ENCODE data around the gene TRMT61A. TPM values are rescaled to one million over a fixed set of nuclear protein-coding genes. Genes with fewer than 3 reads are reported as not detected.
A peak's percentile ranks its signal among the peaks of the same experiment; 100 is the strongest.

TRMT61A gene
- total and polyA plus RNA-seq, 2 donors from 2014 or later = 11.9 to 16.0 TPM

DNA sequence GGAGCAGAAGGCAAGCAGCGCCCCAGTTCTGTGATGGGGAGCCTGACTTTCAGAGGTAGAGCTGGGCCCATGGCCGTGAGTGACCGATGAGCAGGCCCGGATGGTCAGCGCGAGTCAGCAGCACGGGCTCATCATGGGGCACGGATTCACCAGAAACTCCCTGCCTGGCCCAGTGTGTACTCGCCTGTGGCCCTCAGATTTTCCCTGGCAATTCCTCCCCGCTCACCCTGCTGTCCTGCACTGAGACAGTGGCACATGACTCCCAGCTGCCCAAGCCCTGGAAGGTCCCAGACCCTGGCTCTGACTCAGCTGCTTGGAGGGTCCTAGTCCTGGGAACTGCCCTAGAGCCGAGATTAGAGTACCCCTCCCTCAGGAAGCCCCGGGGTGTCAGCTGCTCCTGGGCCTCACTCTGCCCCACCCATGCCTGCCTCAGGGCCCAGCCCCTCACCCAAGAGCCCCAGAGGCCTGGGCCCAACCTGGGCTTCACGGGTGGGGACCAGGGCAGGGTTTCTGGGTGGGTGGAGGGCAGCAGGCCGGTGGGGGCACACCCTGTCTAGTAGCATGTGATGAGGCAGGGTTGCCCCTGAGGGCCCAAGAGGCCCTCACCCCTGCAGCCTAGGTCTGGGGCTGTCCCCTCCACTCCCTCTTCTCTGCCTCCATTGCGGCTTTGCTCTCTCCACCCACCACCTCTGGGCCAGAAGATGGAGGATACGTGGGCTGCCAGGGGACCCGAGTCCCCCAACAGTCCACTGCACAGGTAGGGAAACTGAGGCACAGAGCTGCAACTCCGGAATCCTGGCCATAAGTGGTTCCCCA lies 8.4 kb downstream of the TRMT61A start:
- DNase-seq = peak in 1 of 5 donors; percentile 63

DNA sequence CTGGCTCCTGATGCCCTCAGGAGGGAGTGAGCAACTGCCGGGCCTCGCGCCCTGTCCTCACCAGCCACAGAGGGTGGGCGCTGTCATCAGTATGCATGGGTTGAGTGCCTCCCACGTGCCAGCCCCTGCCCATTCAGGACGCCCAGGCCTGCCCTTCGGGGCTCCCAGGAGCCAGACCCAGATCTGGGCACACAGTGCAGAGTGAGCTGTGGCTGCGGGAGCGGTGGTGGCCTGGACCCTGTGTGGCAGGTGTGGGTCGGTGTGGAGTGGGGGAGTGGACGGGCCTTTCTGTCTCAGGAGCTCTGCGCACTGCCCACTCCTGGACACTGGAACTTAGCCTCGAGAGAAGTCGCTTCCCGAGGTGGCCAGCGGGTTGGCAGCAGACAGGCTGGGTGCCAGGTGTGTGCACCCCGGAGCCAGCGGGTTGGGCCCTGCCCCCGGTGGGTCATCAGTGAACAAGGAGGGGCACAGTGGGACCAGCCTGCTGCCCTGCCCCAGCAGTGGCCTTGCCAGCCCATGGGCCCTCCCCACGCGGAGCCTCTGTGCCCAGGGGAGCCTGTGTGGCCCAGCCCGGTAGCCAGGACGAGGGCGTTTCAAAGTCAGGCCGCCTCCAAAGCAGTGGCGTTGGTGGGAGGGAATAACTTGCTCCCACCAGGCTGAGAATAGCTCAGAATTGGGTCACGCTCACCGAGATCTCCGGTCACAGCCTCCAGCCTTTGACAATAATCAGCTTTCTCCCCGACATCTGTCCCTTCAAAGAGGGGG lies 9.5 kb downstream of the TRMT61A start:
- FAIRE-seq (no peak), DNase-seq (peak in 1 of 5 donors; percentile 83)
- TF ChIP-seq, protein P1, sequence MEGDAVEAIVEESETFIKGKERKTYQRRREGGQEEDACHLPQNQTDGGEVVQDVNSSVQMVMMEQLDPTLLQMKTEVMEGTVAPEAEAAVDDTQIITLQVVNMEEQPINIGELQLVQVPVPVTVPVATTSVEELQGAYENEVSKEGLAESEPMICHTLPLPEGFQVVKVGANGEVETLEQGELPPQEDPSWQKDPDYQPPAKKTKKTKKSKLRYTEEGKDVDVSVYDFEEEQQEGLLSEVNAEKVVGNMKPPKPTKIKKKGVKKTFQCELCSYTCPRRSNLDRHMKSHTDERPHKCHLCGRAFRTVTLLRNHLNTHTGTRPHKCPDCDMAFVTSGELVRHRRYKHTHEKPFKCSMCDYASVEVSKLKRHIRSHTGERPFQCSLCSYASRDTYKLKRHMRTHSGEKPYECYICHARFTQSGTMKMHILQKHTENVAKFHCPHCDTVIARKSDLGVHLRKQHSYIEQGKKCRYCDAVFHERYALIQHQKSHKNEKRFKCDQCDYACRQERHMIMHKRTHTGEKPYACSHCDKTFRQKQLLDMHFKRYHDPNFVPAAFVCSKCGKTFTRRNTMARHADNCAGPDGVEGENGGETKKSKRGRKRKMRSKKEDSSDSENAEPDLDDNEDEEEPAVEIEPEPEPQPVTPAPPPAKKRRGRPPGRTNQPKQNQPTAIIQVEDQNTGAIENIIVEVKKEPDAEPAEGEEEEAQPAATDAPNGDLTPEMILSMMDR (IDR thresholded peaks at IDR 0.05; ENCODE audit: borderline replicate concordance, extremely low read depth, insufficient read depth) = no peak
- intact Hi-C loops (cut with DNase I) = no loop called here
- H3K4me3 ChIP-seq (ENCODE audit: low read length in 3 of 3) = no peak overlapping the region
- peaks cover 0 to 11% (median 0%) of the 10 kb centered on the region in 3 donors for H3K4me1 ChIP-seq (ENCODE audit: control insufficient read depth in 2 of 3, insufficient read depth in 2 of 3, low read depth in 1 of 3, low read length in 3 of 3)
- H3K36me3 ChIP-seq (ENCODE audit: control insufficient read depth in 2 of 3, insufficient read depth in 3 of 3, low read length in 3 of 3) = no peaks in the 10 kb centered on the region
- H3K9me3 ChIP-seq (ENCODE audit: control insufficient read depth in 2 of 3, insufficient read depth in 1 of 3, low read length in 3 of 3) = no peaks in the 10 kb centered on the region
- no peaks in the 10 kb centered on the region for H3K27me3 ChIP-seq (ENCODE audit: control insufficient read depth, insufficient read depth, low read length)
- H3K27ac ChIP-seq (ENCODE audit: low read depth in 2 of 2, low read length in 2 of 2) = peak overlapping the region in 1 of 2 donors; percentile 63
- H3K9ac ChIP-seq (ENCODE audit: low read length in 3 of 3) = peak overlapping the region in 1 of 3 donors; percentile 26

More for the DNA sequence above, 8.4 kb downstream of the TRMT61A start:
- TF ChIP-seq, protein P1 (IDR thresholded peaks at IDR 0.05; ENCODE audit: borderline replicate concordance, extremely low read depth, insufficient read depth) = no peak
- intact Hi-C loops (cut with DNase I) = no loop called here
- H3K4me1 ChIP-seq (ENCODE audit: control insufficient read depth in 2 of 3, insufficient read depth in 2 of 3, low read depth in 1 of 3, low read length in 3 of 3) = peaks cover 0 to 8% (median 0%) of the 10 kb centered on the region in 3 donors
- H3K9me3 ChIP-seq (ENCODE audit: control insufficient read depth in 2 of 3, insufficient read depth in 1 of 3, low read length in 3 of 3) = no peaks in the 10 kb centered on the region
- FAIRE-seq = no peak
- H3K27ac ChIP-seq (ENCODE audit: low read depth in 2 of 2, low read length in 2 of 2) = no peak overlapping the region
- H3K36me3 ChIP-seq (ENCODE audit: control insufficient read depth in 2 of 3, insufficient read depth in 3 of 3, low read length in 3 of 3) = no peaks in the 10 kb centered on the region
- H3K9ac ChIP-seq (ENCODE audit: low read length in 3 of 3) = no peak overlapping the region
- H3K27me3 ChIP-seq (ENCODE audit: control insufficient read depth, insufficient read depth, low read length) = no peaks in the 10 kb centered on the region
- H3K4me3 ChIP-seq (ENCODE audit: low read length in 3 of 3) = no peak overlapping the region

DNA sequence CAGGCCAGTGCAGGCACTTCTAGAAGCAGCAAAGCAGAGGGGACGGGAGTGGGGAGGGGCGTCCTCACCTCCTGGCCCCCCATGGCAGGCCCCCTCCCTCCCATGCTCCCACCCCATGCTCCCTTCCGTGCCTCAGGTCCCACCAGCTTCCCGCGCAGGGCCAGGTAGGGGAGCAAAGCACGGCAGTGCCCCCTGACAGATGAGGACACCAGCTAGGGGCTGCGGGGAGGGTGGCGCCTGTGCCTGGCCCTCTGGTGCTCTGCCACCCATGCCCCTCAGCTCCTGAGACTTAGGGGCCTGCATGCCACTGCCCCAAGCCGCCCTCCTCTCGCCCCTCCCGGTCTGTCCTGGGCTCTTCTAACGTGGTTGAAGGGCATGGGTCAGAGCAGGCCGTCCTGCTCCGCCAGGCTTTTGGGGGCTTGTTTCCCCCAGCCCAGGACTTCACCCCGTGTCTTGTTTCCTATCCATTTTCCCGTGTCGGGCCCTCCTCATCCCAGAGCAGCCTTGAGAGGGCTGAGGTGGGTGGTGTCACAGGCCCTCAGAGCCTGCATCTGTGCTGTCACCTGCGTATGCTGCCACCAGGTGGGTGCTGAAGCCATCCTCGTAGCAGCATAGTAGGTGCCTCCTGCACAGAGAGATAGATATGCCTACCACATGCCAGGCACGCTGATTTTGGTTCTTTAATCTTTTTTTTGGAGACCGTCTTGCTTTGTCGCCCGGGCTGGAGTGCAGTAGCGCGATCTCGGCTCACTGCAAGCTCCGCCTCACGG lies 10.2 kb downstream of the TRMT61A start:
- no peak for FAIRE-seq
- intact Hi-C loops (cut with DNase I) = no loop called here
- Histone ChIP-seq H3K9me3 (ENCODE audit: control insufficient read depth in 2 of 3, insufficient read depth in 1 of 3, low read length in 3 of 3) (no peaks in the 10 kb centered on the region), H3K27me3 (ENCODE audit: control insufficient read depth, insufficient read depth, low read length) (no peaks in the 10 kb centered on the region), H3K9ac (ENCODE audit: low read length in 3 of 3) (no peak overlapping the region), H3K27ac (ENCODE audit: low read depth in 2 of 2, low read length in 2 of 2) (peak overlapping the region in 1 of 2 donors; percentile 63), H3K36me3 (ENCODE audit: control insufficient read depth in 2 of 3, insufficient read depth in 3 of 3, low read length in 3 of 3) (no peaks in the 10 kb centered on the region), H3K4me3 (ENCODE audit: low read length in 3 of 3) (no peak overlapping the region), H3K4me1 (ENCODE audit: control insufficient read depth in 2 of 3, insufficient read depth in 2 of 3, low read depth in 1 of 3, low read length in 3 of 3) (peaks cover 0 to 15% (median 0%) of the 10 kb centered on the region in 3 donors)
- DNase-seq = peak in 1 of 5 donors; percentile 80
- TF ChIP-seq, protein P1 (IDR thresholded peaks at IDR 0.05; ENCODE audit: borderline replicate concordance, extremely low read depth, insufficient read depth) = no peak

Data from kidney (tissue), 14 donors.